ENCODE results near the gene BHLHE23.
A peak's percentile ranks its signal among the peaks of the same experiment; 100 is the strongest.

BHLHE23 gene

DNA sequence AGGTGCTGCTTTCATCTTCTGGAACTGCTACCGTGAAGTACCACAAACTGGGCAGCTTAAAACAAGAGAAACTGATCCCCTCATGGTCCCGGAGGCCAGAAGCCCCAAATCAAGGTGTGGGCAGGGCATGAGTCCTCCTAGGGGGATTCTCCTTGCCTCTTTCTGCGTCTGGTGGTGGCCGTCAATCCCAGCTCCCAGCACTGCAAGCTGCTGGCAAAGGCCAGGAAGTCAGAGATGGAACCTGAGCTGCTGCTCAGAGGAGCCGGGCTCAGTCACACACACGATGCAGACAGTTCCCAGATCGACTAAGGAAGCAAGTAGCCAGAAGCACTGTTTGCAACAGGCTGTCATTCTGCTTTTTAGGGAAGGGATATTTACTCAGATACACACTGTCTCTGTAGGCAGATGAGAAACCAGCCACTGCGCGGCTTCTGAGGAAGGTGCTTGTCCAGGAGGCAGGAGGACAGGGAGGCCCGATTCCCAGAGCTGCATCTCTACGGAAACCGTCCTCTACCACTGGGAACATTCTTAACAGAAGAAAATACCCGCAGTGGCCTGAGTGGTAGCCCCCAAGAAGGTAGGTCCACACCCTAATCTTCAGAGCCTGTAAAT, 15.5 kb downstream of the BHLHE23 start:
- H2BK120ac ChIP-seq (ENCODE audit: low read depth, low read length), result no peak overlapping the region
- H4K91ac ChIP-seq (ENCODE audit: low read length), result no peak overlapping the region
- H2BK5ac ChIP-seq (ENCODE audit: low read depth, low read length, poor library complexity, severe bottlenecking), result no peak overlapping the region
- peak overlapping the region in 1 of 2 experiments; percentile 20 for H3K14ac ChIP-seq (ENCODE audit: low read length in 2 of 2)
- no peak overlapping the region for H3K18ac ChIP-seq (ENCODE audit: low read depth in 1 of 2, low read length in 2 of 2)
- no peak overlapping the region for H3K4me2 ChIP-seq (ENCODE audit: low read length, poor library complexity, severe bottlenecking)
- no peak for DNase-seq
- no peak overlapping the region for H3K4ac ChIP-seq (ENCODE audit: low read depth in 1 of 2, low read length in 2 of 2)
- no peak overlapping the region for H2BK15ac ChIP-seq (ENCODE audit: low read depth, poor library complexity, severe bottlenecking)
- H4K8ac ChIP-seq (ENCODE audit: low read length), result no peak overlapping the region
- H3K79me1 ChIP-seq (replicated peaks; ENCODE audit: low read length, poor library complexity, severe bottlenecking), result no peaks in the 10 kb centered on the region
- H2AK5ac ChIP-seq (ENCODE audit: low read length, severe bottlenecking), result no peak overlapping the region
- H3K4me1 ChIP-seq (ENCODE audit: control insufficient read depth, insufficient read depth, low read depth, low read length), result peaks cover 2% of the 10 kb centered on the region
- no peak overlapping the region for H3K4me3 ChIP-seq (ENCODE audit: insufficient read depth in 1 of 2, low read depth in 1 of 2, low read length in 2 of 2)
- no peak overlapping the region for H2BK12ac ChIP-seq (ENCODE audit: low read length in 2 of 2)
- WGBS, result 75% methylated on average over 13 of the region's 13 CpGs
- H3K9me3 ChIP-seq (ENCODE audit: control insufficient read depth, low read length), result no peaks in the 10 kb centered on the region
- no peak overlapping the region for H2AFZ ChIP-seq (ENCODE audit: low read depth, low read length)
- no peaks in the 10 kb centered on the region for H3K36me3 ChIP-seq (ENCODE audit: control insufficient read depth in 1 of 2, insufficient read depth in 2 of 2, low read depth in 1 of 2, low read length in 2 of 2)
- peaks cover 63 to 79% of the 10 kb centered on the region in 2 experiments for H3K27me3 ChIP-seq (ENCODE audit: control insufficient read depth in 1 of 2, insufficient read depth in 1 of 2, low read length in 2 of 2)
- no peak overlapping the region for H3K23ac ChIP-seq (ENCODE audit: low read length in 2 of 2)
- no peak overlapping the region for H3K27ac ChIP-seq (ENCODE audit: low read length, poor library complexity, severe bottlenecking)
- H3K9ac ChIP-seq (ENCODE audit: low read length), result no peak overlapping the region

- no peak overlapping the region for H3K4me3 ChIP-seq (ENCODE audit: insufficient read depth in 1 of 2, low read depth in 1 of 2, low read length in 2 of 2)
- 77% methylated on average over 22 of the region's 22 CpGs for WGBS
- H3K14ac ChIP-seq (ENCODE audit: low read length in 2 of 2), result no peak overlapping the region
- H2BK5ac ChIP-seq (ENCODE audit: low read depth, low read length, poor library complexity, severe bottlenecking), result no peak overlapping the region
- H2BK15ac ChIP-seq (ENCODE audit: low read depth, poor library complexity, severe bottlenecking), result no peak overlapping the region
- H3K9ac ChIP-seq (ENCODE audit: low read length), result no peak overlapping the region
- no peaks in the 10 kb centered on the region for H3K9me3 ChIP-seq (ENCODE audit: control insufficient read depth, low read length)
- no peaks in the 10 kb centered on the region for H3K79me1 ChIP-seq (replicated peaks; ENCODE audit: low read length, poor library complexity, severe bottlenecking)
- H2AFZ ChIP-seq (ENCODE audit: low read depth, low read length), result no peak overlapping the region
- no peak overlapping the region for H3K23ac ChIP-seq (ENCODE audit: low read length in 2 of 2)
- H3K27me3 ChIP-seq (ENCODE audit: control insufficient read depth in 1 of 2, insufficient read depth in 1 of 2, low read length in 2 of 2), result peaks cover 54 to 79% of the 10 kb centered on the region in 2 experiments
- no peak overlapping the region for H3K18ac ChIP-seq (ENCODE audit: low read depth in 1 of 2, low read length in 2 of 2)
- H2BK12ac ChIP-seq (ENCODE audit: low read length in 2 of 2), result no peak overlapping the region
- no peak overlapping the region for H3K27ac ChIP-seq (ENCODE audit: low read length, poor library complexity, severe bottlenecking)
- H4K91ac ChIP-seq (ENCODE audit: low read length), result no peak overlapping the region
- peaks cover 2% of the 10 kb centered on the region for H3K4me1 ChIP-seq (ENCODE audit: control insufficient read depth, insufficient read depth, low read depth, low read length)
- no peak overlapping the region for H4K8ac ChIP-seq (ENCODE audit: low read length)
- H2AK5ac ChIP-seq (ENCODE audit: low read length, severe bottlenecking), result no peak overlapping the region
- no peak overlapping the region for H2BK120ac ChIP-seq (ENCODE audit: low read depth, low read length)
- no peak for DNase-seq
- no peaks in the 10 kb centered on the region for H3K36me3 ChIP-seq (ENCODE audit: control insufficient read depth in 1 of 2, insufficient read depth in 2 of 2, low read depth in 1 of 2, low read length in 2 of 2)
- no peak overlapping the region for H3K4ac ChIP-seq (ENCODE audit: low read depth in 1 of 2, low read length in 2 of 2)
- no peak overlapping the region for H3K4me2 ChIP-seq (ENCODE audit: low read length, poor library complexity, severe bottlenecking)
Observed at GRCh38 chr20:62990306-62990825, 16.4 kb downstream of the BHLHE23 start.

DNA sequence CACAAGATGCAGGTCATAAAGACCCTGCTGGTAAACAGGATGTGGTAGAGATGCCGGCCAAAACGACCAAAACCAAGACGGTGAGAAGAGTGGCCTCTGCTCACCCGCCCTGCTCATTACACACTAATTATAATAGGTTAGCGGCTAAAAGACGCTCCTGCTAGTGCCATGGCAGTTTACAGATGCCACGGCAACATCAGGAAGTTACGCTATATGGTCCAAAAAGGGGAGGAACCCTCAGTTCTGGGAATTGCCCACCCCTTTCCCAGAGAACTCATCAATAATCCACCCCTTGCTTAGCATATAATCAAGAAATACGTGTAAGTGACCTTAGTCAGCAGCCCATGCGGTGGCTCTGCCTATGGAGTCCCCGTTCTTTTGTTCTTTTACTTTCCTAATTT, 17.6 kb downstream of the BHLHE23 start:
- Histone ChIP-seq H2BK120ac (ENCODE audit: low read depth, low read length) (no peak overlapping the region), H3K4me2 (ENCODE audit: low read length, poor library complexity, severe bottlenecking) (no peak overlapping the region), H2AK5ac (ENCODE audit: low read length, severe bottlenecking) (no peak overlapping the region), H3K14ac (ENCODE audit: low read length in 2 of 2) (no peak overlapping the region), H3K36me3 (ENCODE audit: control insufficient read depth in 1 of 2, insufficient read depth in 2 of 2, low read depth in 1 of 2, low read length in 2 of 2) (no peaks in the 10 kb centered on the region), H3K4me1 (ENCODE audit: control insufficient read depth, insufficient read depth, low read depth, low read length) (no peaks in the 10 kb centered on the region), H2BK15ac (ENCODE audit: low read depth, poor library complexity, severe bottlenecking) (no peak overlapping the region), H2BK5ac (ENCODE audit: low read depth, low read length, poor library complexity, severe bottlenecking) (no peak overlapping the region), H3K23ac (ENCODE audit: low read length in 2 of 2) (no peak overlapping the region), H3K27me3 (ENCODE audit: control insufficient read depth in 1 of 2, insufficient read depth in 1 of 2, low read length in 2 of 2) (peaks cover 48 to 79% of the 10 kb centered on the region in 2 experiments), H3K4ac (ENCODE audit: low read depth in 1 of 2, low read length in 2 of 2) (no peak overlapping the region), H2AFZ (ENCODE audit: low read depth, low read length) (no peak overlapping the region), H3K27ac (ENCODE audit: low read length, poor library complexity, severe bottlenecking) (no peak overlapping the region), H3K9ac (ENCODE audit: low read length) (no peak overlapping the region), H4K91ac (ENCODE audit: low read length) (no peak overlapping the region), H3K9me3 (ENCODE audit: control insufficient read depth, low read length) (no peaks in the 10 kb centered on the region), H3K79me1 (replicated peaks; ENCODE audit: low read length, poor library complexity, severe bottlenecking) (no peaks in the 10 kb centered on the region), H2BK12ac (ENCODE audit: low read length in 2 of 2) (no peak overlapping the region), H3K18ac (ENCODE audit: low read depth in 1 of 2, low read length in 2 of 2) (no peak overlapping the region), H4K8ac (ENCODE audit: low read length) (no peak overlapping the region), H3K4me3 (ENCODE audit: insufficient read depth in 1 of 2, low read depth in 1 of 2, low read length in 2 of 2) (no peak overlapping the region)
- no peak for DNase-seq
- 83% methylated on average over 11 of the region's 11 CpGs for WGBS

- no peak overlapping the region for H4K91ac ChIP-seq (ENCODE audit: low read length)
- no peak overlapping the region for H4K8ac ChIP-seq (ENCODE audit: low read length)
Observed at GRCh38 chr20:62987114-62987513, 19.6 kb downstream of the BHLHE23 start.

More at GRCh38 chr20:62987114-62987513, 19.6 kb downstream of the BHLHE23 start:
- Histone ChIP-seq H3K9ac (ENCODE audit: low read length) (no peak overlapping the region), H3K79me1 (replicated peaks; ENCODE audit: low read length, poor library complexity, severe bottlenecking) (no peaks in the 10 kb centered on the region), H2BK15ac (ENCODE audit: low read depth, poor library complexity, severe bottlenecking) (no peak overlapping the region), H3K9me3 (ENCODE audit: control insufficient read depth, low read length) (no peaks in the 10 kb centered on the region), H3K14ac (ENCODE audit: low read length in 2 of 2) (no peak overlapping the region), H3K4me2 (ENCODE audit: low read length, poor library complexity, severe bottlenecking) (no peak overlapping the region), H3K18ac (ENCODE audit: low read depth in 1 of 2, low read length in 2 of 2) (no peak overlapping the region), H3K4ac (ENCODE audit: low read depth in 1 of 2, low read length in 2 of 2) (no peak overlapping the region), H2BK120ac (ENCODE audit: low read depth, low read length) (no peak overlapping the region), H3K4me1 (ENCODE audit: control insufficient read depth, insufficient read depth, low read depth, low read length) (no peaks in the 10 kb centered on the region), H2BK5ac (ENCODE audit: low read depth, low read length, poor library complexity, severe bottlenecking) (no peak overlapping the region), H2AFZ (ENCODE audit: low read depth, low read length) (no peak overlapping the region), H3K27ac (ENCODE audit: low read length, poor library complexity, severe bottlenecking) (no peak overlapping the region), H2BK12ac (ENCODE audit: low read length in 2 of 2) (no peak overlapping the region), H3K27me3 (ENCODE audit: control insufficient read depth in 1 of 2, insufficient read depth in 1 of 2, low read length in 2 of 2) (peaks cover 55 to 83% of the 10 kb centered on the region in 2 experiments), H3K36me3 (ENCODE audit: control insufficient read depth in 1 of 2, insufficient read depth in 2 of 2, low read depth in 1 of 2, low read length in 2 of 2) (no peaks in the 10 kb centered on the region), H3K4me3 (ENCODE audit: insufficient read depth in 1 of 2, low read depth in 1 of 2, low read length in 2 of 2) (no peak overlapping the region), H2AK5ac (ENCODE audit: low read length, severe bottlenecking) (no peak overlapping the region), H3K23ac (ENCODE audit: low read length in 2 of 2) (no peak overlapping the region)
- WGBS, result 64% methylated on average over 10 of the region's 10 CpGs
- no peak for DNase-seq
